ENCODE measurements around the gene LSM8. TPM values are rescaled to one million over a fixed set of nuclear protein-coding genes. Genes with fewer than 3 reads are reported as not detected.
A peak's percentile ranks its signal among the peaks of the same experiment; 100 is the strongest.
"Not testable (repeated sequence)": the region's sequence is repeated elsewhere in the genome, so short reads cannot be mapped to it uniquely, and the experiment has no call there.

The LSM8 gene
- total and polyA plus RNA-seq, 2 of the 8 experiments (the other 6 are each of a cell fraction or from before 2014, with no cell fraction given): 36.9 to 51.0 TPM

DNA sequence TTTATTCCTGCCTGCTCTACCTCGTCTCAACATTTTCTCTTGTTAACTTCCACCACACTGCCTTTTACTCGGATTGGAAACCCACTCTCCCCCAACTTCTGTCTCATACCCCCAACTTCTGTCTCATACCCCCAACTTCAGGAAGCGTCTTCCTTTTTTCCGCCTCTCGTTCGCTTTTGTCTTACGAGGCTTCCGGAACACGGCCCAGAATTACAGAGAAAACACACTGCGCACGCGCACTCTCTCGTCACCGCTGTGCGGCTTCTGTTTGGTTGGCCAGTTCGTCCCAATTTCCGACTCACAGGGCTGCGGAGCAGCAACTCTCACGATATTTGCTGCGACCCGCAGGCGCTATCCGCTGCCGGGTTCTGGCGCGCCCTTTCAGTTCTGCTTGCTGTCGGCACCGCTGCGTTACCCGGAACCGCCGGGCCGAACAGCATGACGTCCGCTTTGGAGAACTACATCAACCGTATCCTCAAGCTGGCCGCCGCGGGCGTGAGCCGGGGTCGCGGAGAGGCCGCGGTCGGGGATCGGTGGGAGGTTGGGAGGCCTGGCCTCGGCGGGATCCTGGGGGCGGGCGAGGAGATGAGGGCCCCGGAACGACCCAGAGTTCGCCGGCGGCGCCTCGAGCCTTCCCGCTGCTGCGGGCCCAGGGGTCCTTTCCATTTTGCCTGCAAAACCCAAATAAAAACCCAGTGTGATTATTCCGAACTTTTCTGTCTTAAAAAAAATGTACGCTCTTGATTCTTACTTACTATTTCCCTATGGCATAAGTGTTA lies at the start of gene LSM8 (continued):
- TF ChIP-seq, protein P1, sequence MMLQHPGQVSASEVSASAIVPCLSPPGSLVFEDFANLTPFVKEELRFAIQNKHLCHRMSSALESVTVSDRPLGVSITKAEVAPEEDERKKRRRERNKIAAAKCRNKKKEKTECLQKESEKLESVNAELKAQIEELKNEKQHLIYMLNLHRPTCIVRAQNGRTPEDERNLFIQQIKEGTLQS (IDR thresholded peaks at IDR 0.05; ENCODE audit: insufficient read depth, low read depth, low read length): no peak
- no peak for TF ChIP-seq SP2 (IDR thresholded peaks at IDR 0.05; ENCODE audit: low read length)
- TF ChIP-seq CEBPB (IDR thresholded peaks at IDR 0.05; ENCODE audit: low read depth, low read length): no peak
- TF ChIP-seq POLR2A (IDR thresholded peaks at IDR 0.05; ENCODE audit: control extremely low read depth in 1 of 2, low read depth in 2 of 2, low read length in 2 of 2): peak; percentile 49 to 76; a peak in 2 of 3 replicates
- TF ChIP-seq SP1 (IDR thresholded peaks at IDR 0.05; ENCODE audit: low read depth, low read length): no peak
- peak; percentile 93 for TF ChIP-seq TAF1 (IDR thresholded peaks at IDR 0.05; ENCODE audit: low read depth, low read length)
- peak; percentile 47 for TF ChIP-seq MAX (IDR thresholded peaks at IDR 0.05)
- TF ChIP-seq JUN (IDR thresholded peaks at IDR 0.05; ENCODE audit: low read depth, low read length): no peak
- TF ChIP-seq RBBP5 (IDR thresholded peaks at IDR 0.05; ENCODE audit: borderline replicate concordance, low read depth, low read length): peak; percentile 65

DNA sequence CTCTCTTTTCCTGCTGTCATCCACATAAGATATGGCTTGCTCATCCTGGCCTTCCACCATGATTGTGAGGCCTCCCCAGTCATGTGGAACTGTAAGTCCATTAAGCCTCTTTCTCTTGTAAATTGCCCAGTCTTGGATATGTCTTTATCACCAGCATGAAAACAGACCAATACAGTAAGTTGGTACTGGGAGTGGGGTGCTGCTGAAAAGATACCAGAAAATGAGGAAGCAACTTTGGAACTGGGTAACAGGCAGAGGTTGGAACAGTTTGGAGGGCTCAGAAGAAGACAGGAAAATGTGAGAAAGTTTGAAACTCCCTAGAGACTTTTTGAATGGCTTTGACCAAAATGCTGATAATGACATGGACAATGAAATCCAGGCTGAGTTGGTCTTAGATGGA lies 49.5 kb upstream of the LSM8 start:
- H2BK12ac ChIP-seq (ENCODE audit: low read depth, low read length); H3K36me3 ChIP-seq (ENCODE audit: control insufficient read depth in 2 of 4, insufficient read depth in 4 of 4, low read length in 3 of 4); DNase-seq (ENCODE audit: low read depth in 1 of 2, low spot score in 2 of 2); H3K4me3 ChIP-seq (ENCODE audit: extremely low read depth in 1 of 4, insufficient read depth in 2 of 4, low read depth in 3 of 4, low read length in 4 of 4); H3K4me1 ChIP-seq (replicated peaks in 1 of 4; ENCODE audit: control insufficient read depth in 3 of 4, insufficient read depth in 4 of 4, low read length in 3 of 4); H3K27ac ChIP-seq (ENCODE audit: low read depth, low read length); H3K18ac ChIP-seq (ENCODE audit: extremely low read depth, low read length); H4K5ac ChIP-seq (ENCODE audit: insufficient read length, low read depth, low read length); H3K4me2 ChIP-seq (ENCODE audit: insufficient read depth in 1 of 2, low read depth in 2 of 2, low read length in 2 of 2); FAIRE-seq; POLR2A ChIA-PET (ENCODE audit: partially characterized antibody); H2BK20ac ChIP-seq (ENCODE audit: low read length); CTCF ChIA-PET (ENCODE audit: partially characterized antibody); H2AFZ ChIP-seq (ENCODE audit: low read length); H3K56ac ChIP-seq (replicated peaks; ENCODE audit: insufficient read length, low read depth, low read length); H4K8ac ChIP-seq (ENCODE audit: extremely low read depth, insufficient read depth, low read length); H4K91ac ChIP-seq (replicated peaks; ENCODE audit: insufficient read length, low read length); H3K14ac ChIP-seq (ENCODE audit: insufficient read length); H2BK15ac ChIP-seq (ENCODE audit: low read length); H4K20me1 ChIP-seq (replicated peaks in 1 of 2; ENCODE audit: control insufficient read depth in 1 of 2, insufficient read depth in 2 of 2, low read length in 2 of 2); H2BK120ac ChIP-seq (replicated peaks; ENCODE audit: low read depth, low read length); H3K23me2 ChIP-seq (ENCODE audit: low read depth, low read length); H3K79me2 ChIP-seq (ENCODE audit: control insufficient read depth in 1 of 2, insufficient read depth in 2 of 2, low read length in 2 of 2); H3K23ac ChIP-seq (ENCODE audit: insufficient read length); H3K9ac ChIP-seq (replicated peaks in 1 of 4; ENCODE audit: extremely low read depth in 1 of 4, low read depth in 3 of 4, low read length in 3 of 4); H3K79me1 ChIP-seq (ENCODE audit: low read depth, low read length); H2AK5ac ChIP-seq (ENCODE audit: low read depth, low read length); H2BK5ac ChIP-seq (ENCODE audit: low read depth, low read length); H3K4ac ChIP-seq (replicated peaks; ENCODE audit: insufficient read length, low read depth, low read length); H3K27me3 ChIP-seq (replicated peaks in 1 of 4; ENCODE audit: control insufficient read depth in 3 of 4, extremely low read depth in 1 of 4, insufficient read depth in 3 of 4, low read length in 3 of 4): not testable (repeated sequence)
- peaks cover 6 to 13% of the 10 kb centered on the region in 2 experiments; a peak in 2 of 4 replicates for H3K9me3 ChIP-seq (ENCODE audit: insufficient read depth in 2 of 2, low read depth in 1 of 2, low read length in 1 of 2)

Measured in H1 (cell line).